Epithelial cell of proximal tubule (primary cell): Measurements from ENCODE around the gene PDCD5. TPM values are rescaled to one million over a fixed set of nuclear protein-coding genes. Genes with fewer than 3 reads are reported as not detected.
"Not testable (repeated sequence)": the region's sequence is repeated elsewhere in the genome, so short reads cannot be mapped to it uniquely, and the experiment has no call there.

Experiments
- DNase-seq: peaks from one replicate; pipeline ENCODE4 v3.0.0-alpha.2; 2011; ENCODE audit warnings: low read depth
- H3K4me3 ChIP-seq: 2 replicates; pipeline ENCODE4 v1.5.1; 2011; ENCODE audit warnings: low read depth, mild to moderate bottlenecking, low read length
- CTCF ChIP-seq: conservative IDR thresholded peaks from 2 replicates; pipeline ENCODE4 v1.5.1; 2012; ENCODE audit warnings: low read depth, mild to moderate bottlenecking, low read length
- total RNA-seq: library from RNA; depleted of rRNA; stranded (reverse); fragments of >200 nt; gene quantifications from 2 replicates; pipeline ENCODE4 v1.2.3, GENCODE V29; 2015

Gene PDCD5
- total RNA-seq = 298 and 315 TPM in 2 replicates

- TF ChIP-seq CTCF = no peak
- H3K4me3 ChIP-seq = peak within 1 kb of the TSS; percentile 96
Observed at GRCh38 chr19:32580901-32581704, at the start of gene PDCD5. TSS of gene PDCD5 (plus strand) at chr19:32581190. CDS start at chr19:32581262, 72 bp downstream.

GRCh38 chr19:32532233-32532632, 48.8 kb upstream of the PDCD5 start:
- DNase-seq = no peak
- no peak for TF ChIP-seq CTCF
- no peak overlapping the region for H3K4me3 ChIP-seq

More at GRCh38 chr19:32580901-32581704, at the start of gene PDCD5:
- DNase-seq = peak; percentile 25

- no peak overlapping the region for H3K4me3 ChIP-seq
- no peak for TF ChIP-seq CTCF
- no peak for DNase-seq
Observed at GRCh38 chr19:32537580-32537979, 43.4 kb upstream of the PDCD5 start.

- DNase-seq = no peak
Observed at GRCh38 chr19:32539240-32539916, 41.6 kb upstream of the PDCD5 start.

GRCh38 chr19:32540621-32541020, 40.4 kb upstream of the PDCD5 start:
- TF ChIP-seq CTCF = no peak
- no peak overlapping the region for H3K4me3 ChIP-seq

More at GRCh38 chr19:32539240-32539916, 41.6 kb upstream of the PDCD5 start:
- TF ChIP-seq CTCF = no peak
- no peak overlapping the region for H3K4me3 ChIP-seq

GRCh38 chr19:32541376-32541775, 39.6 kb upstream of the PDCD5 start:
- DNase-seq, H3K4me3 ChIP-seq: not testable (repeated sequence)

More at GRCh38 chr19:32540621-32541020, 40.4 kb upstream of the PDCD5 start:
- no peak for DNase-seq

- H3K4me3 ChIP-seq = no peak overlapping the region
- DNase-seq = no peak
- no peak for TF ChIP-seq CTCF
Observed at GRCh38 chr19:32542477-32543108, 38.4 kb upstream of the PDCD5 start.
